ENCODE measurements around the gene CENPP.

The CENPP gene

GRCh38 chr9:92657296-92658094, 331.7 kb downstream of the CENPP start:
- Histone ChIP-seq H3K4me3 (no peak overlapping the region), H3K27ac (no peak overlapping the region)
- no peak for DNase-seq (ENCODE audit: low spot score)
- TF ChIP-seq, protein P1, sequence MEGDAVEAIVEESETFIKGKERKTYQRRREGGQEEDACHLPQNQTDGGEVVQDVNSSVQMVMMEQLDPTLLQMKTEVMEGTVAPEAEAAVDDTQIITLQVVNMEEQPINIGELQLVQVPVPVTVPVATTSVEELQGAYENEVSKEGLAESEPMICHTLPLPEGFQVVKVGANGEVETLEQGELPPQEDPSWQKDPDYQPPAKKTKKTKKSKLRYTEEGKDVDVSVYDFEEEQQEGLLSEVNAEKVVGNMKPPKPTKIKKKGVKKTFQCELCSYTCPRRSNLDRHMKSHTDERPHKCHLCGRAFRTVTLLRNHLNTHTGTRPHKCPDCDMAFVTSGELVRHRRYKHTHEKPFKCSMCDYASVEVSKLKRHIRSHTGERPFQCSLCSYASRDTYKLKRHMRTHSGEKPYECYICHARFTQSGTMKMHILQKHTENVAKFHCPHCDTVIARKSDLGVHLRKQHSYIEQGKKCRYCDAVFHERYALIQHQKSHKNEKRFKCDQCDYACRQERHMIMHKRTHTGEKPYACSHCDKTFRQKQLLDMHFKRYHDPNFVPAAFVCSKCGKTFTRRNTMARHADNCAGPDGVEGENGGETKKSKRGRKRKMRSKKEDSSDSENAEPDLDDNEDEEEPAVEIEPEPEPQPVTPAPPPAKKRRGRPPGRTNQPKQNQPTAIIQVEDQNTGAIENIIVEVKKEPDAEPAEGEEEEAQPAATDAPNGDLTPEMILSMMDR (IDR thresholded peaks at IDR 0.05) = no peak

- DNase-seq (ENCODE audit: low spot score) = no peak
- TF ChIP-seq, protein P1 (IDR thresholded peaks at IDR 0.05) = no peak
- H3K27ac ChIP-seq = no peak overlapping the region
- no peak overlapping the region for H3K4me3 ChIP-seq
Observed at GRCh38 chr9:92658176-92658575, 332.4 kb downstream of the CENPP start.

GRCh38 chr9:92658611-92659010, 332.9 kb downstream of the CENPP start:
- no peak overlapping the region for H3K4me3 ChIP-seq
- TF ChIP-seq, protein P1 (IDR thresholded peaks at IDR 0.05) = no peak
- H3K27ac ChIP-seq = no peak overlapping the region
- no peak for DNase-seq (ENCODE audit: low spot score)

DNA sequence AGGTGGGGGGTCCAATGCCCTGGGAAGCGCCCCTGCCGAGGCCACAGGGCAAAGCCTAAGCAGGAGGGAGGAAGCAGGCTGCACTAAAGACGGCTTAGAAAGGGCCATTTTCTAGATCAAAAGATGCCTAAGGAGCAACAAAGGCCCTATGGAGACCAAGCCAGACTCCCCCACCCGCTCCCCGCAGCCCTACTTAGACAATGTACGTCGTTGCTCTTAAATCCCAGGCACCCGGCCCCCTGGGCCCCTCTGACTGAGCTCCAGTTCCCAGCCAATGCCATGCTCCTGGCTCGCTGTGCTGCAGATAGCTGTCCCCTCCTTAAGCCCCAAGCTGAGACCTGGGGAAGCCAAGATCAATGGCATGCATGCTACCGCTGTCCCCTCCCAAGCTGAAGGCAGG, 333.8 kb downstream of the CENPP start:
- TF ChIP-seq, protein P1 (IDR thresholded peaks at IDR 0.05) = no peak
- no peak for DNase-seq (ENCODE audit: low spot score)
- Histone ChIP-seq H3K4me3 (no peak overlapping the region), H3K27ac (no peak overlapping the region)

- no peak overlapping the region for H3K27ac ChIP-seq
- no peak overlapping the region for H3K4me3 ChIP-seq
- no peak for DNase-seq (ENCODE audit: low spot score)
- TF ChIP-seq, protein P1 (IDR thresholded peaks at IDR 0.05) = no peak
Observed at GRCh38 chr9:92660266-92660665, 334.5 kb downstream of the CENPP start.

GRCh38 chr9:92661127-92661526, 335.4 kb downstream of the CENPP start:
- no peak overlapping the region for H3K27ac ChIP-seq
- TF ChIP-seq, protein P1 (IDR thresholded peaks at IDR 0.05) = no peak
- DNase-seq (ENCODE audit: low spot score) = no peak
- H3K4me3 ChIP-seq = no peak overlapping the region

DNA sequence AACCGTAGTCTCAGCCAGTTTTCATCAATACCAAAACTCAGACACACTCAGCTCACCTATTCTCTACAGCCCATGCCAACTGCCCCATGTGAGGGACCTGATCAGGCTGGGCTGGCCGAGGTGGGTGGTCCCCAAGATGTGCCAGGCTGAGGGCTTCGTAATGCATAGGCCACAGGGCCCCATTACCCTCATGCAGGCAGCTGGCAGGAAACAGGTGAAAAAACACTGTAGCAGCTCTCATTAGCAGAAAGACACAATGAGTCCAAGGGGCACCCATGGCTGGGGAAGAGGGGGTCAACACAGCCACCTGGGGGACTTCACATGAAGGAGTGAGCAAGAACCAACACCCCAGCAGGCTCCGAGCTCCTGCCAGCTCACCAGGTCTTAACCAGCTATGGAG, 336.0 kb downstream of the CENPP start:
- Histone ChIP-seq H3K4me3 (no peak overlapping the region), H3K27ac (no peak overlapping the region)
- TF ChIP-seq, protein P1 (IDR thresholded peaks at IDR 0.05) = no peak
- DNase-seq (ENCODE audit: low spot score) = no peak

All from coronary artery (tissue), 2 donors.